Fibroblast of upper back skin (primary cell): Measurements from ENCODE around the gene TRIM73.
A peak's percentile ranks its signal among the peaks of the same experiment; 100 is the strongest.
"Not testable (repeated sequence)": the region's sequence is repeated elsewhere in the genome, so short reads cannot be mapped to it uniquely, and the experiment has no call there.

Experiments used
- DNase-seq: peaks from one replicate; pipeline ENCODE4 v3.0.0-alpha.2; 2013

The TRIM73 gene

DNA sequence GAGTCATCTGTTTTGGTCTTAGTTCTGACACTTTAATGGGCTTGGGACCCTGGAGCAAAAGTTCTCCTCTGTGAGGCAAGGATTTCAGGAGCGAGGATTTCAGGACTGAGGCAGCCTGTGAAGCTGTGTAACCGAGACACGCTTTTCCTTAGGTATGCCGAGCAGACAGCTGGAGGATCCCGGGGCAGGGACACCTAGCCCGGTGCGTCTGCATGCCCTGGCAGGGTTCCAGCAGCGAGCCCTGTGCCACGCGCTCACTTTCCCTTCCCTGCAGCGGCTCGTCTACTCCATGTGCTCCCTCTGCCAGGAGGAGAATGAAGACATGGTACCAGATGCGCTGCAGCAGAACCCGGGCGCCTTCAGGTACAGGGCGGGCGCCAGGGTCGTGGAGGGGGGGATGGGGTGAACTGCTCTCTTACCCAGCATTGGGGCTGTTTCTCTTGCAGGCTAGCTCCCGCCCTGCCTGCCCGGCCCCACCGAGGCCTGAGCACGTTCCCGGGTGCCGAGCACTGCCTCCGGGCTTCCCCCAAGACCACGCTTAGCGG is 20.5 kb downstream of the TRIM73 start:
- DNase-seq, result not testable (repeated sequence)

DNA sequence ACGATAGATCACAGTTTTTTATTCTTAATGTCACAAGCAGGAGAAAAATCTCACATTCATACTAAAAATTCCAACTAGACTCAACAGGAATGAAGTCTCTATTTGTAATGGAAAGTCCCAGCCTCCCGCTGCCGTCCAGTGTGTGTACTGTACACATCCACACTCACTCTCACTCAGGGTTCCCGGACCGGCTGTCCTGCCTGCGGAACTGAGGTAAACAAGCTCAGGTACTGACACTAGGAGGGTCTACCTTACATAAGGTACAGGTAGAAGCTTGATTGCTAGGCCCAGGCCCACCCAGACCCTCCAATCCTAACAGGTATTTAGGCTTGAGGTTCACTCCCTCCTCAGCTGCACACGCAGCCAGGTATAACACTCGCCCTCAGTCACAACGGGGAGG is 21.4 kb downstream of the TRIM73 start:
- DNase-seq, result not testable (repeated sequence)

DNA sequence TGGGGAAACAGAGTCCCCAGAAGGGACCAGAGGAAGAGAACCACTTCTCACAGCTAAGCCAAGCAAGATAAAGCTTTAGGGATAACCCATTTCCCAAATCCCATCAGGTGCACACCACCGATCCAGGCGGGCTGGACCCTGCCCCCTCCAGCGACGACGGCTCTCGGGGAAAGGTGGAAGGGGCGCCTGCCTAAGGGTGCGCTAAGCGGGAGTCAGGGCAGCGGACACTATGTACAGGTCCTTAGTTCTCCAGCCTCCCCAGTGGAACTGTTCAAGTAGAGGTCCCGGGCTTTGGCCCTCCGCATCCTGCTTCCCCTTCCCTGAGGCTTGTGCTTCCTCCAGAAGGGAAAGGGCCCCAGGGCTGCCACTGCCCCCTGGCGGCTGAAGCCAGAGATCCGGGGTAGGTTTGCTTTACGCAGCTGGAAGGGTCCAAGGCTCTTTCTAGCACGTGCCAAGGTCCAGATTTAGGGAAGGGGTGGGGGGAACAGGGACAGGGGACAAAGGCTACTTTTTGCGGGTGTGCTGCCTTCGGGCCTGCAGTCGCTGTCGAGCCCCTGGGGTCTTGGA is 22.9 kb downstream of the TRIM73 start:
- DNase-seq, result not testable (repeated sequence)

DNA sequence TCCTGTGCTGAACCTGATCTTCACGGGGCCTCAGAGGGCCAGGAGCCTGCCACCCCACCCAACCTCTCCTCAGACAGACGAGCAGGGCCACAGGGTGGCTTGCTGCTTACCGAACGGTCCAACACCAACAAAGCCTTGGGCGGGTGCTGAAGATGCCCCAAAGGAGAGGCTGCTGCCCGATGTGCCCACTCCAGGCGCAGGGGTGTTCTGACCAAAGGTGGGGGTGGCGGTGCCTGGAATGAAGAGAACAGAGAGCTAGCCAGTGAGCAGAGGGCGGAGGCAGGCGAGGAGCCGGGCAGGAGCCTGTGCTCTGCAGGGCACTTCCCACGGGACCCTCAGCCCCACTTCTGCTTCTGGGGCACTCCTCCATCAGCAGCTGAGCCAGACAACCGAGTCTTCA is 23.8 kb downstream of the TRIM73 start:
- DNase-seq, result not testable (repeated sequence)

DNA sequence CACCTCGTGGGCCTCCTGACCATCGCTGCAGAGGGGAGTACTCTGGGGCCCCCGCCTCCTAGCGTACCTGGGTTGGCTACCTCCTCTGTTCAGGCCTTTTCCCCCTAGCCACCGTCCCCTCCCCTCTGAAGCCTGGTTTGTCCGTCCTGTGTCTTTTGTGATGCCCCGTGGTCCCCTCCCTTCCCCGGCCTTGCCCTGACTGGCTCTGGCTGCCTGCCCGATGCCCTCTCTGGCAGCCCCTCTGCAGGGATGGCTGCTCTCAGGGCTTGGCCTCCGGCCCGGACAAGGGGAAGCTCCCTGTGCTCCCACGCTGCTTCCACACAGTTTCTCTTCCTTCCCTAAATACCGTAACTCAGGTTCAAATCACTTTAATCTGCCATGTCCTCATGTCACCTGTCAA is 24.3 kb downstream of the TRIM73 start:
- not testable (repeated sequence) for DNase-seq

DNA sequence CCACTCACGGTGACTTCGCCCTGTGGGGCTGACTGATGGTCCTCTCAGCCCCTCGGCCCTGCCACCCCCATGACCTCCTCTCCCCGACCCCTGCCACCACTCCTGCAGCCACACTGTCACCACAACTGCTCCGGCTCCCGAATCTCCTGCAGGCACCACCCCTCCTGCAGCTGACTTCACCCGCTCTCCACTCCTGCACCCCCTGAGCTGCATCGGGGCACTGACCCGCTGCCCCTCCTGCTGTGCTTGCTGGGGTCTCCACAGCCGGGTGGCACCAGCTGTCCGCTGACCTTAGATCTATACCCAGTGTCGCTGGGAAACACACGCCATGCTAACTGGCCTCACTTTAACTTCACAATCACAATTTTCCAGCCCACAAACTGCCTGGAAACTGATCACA is 24.7 kb downstream of the TRIM73 start:
- not testable (repeated sequence) for DNase-seq

DNA sequence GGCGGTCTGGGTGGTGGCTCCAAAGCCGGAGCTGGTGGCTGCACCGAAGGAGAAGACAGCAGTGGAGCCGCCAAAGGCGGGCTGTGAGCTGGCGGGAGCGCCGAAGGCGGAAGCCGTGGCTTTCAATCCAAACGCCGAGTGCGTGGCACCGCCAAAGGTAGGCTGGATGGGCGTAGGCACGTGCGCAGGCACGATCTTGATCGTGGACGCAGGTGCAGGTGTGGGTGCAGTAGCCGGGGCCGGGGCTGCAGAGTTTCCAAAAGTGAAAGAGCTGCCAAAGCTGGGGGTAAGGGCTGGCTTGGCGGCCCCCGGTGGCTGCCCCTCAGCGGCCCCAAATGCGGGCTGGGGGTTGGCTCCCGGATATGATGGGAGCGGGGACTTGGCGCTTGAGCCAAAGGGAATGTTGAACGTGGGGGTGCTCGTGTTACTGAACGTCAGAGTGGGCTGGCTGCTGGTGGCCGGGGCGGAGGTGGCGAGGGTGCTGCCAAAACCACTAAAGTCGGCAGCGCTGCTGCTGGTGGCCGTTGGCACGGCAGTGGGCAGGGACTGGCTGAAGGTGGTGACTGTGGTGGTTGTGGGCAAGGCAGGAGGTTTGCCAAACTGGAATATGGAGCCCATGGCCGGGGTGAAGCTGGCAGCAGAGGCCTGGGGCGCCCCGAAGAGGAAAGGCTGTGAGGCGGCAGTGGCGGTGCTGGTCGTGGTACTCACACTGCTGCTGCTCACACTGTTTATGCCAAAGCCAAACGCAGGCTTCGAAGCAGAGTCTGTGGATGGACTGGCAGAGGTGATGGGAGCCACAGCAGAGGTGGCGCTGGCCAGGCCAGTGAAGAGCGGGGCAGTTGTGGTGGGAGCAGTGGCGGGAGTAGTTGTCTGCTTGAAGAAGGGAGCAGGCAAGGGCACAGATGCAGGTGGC is 26.6 kb downstream of the TRIM73 start:
- DNase-seq, result not testable (repeated sequence)

DNA sequence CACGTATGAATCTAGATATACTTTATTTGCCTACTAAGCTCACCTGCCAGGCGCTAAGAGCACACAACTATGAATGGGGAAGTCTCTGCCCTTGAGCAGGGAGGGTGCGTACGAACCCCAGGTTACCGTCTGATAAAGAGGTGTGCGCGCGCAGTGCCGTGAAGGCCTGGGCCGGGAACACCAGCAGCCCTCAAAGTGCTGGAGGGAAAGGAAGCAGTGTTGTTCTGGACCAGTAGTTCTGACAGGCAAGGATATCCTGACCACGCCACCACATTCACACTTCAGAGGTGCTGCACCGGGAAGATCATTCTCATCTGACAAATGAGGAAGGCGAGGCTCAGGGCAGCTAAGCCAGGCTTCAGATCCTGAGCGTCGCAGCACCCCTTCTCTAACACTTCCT is 28.1 kb downstream of the TRIM73 start:
- not testable (repeated sequence) for DNase-seq

DNA sequence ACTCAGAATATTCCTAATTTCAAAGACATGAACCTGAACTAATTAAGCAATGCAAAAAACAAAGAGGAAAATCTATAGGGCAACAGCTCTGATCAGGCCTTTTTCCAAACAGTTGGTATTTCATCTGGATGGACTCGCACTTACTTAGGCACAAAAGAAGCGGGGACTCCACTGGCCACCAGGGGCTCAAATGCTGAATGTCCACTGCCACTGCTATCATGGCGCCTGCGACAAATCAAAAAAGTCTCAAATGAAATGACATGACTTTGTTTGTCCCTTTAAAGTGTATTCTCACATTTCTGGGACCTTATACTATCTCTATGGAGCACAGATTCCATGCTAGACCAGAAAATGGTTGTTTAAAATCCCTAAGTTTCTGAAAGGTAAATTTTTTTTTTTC is 43.6 kb downstream of the TRIM73 start:
- DNase-seq, result not testable (repeated sequence)

DNA sequence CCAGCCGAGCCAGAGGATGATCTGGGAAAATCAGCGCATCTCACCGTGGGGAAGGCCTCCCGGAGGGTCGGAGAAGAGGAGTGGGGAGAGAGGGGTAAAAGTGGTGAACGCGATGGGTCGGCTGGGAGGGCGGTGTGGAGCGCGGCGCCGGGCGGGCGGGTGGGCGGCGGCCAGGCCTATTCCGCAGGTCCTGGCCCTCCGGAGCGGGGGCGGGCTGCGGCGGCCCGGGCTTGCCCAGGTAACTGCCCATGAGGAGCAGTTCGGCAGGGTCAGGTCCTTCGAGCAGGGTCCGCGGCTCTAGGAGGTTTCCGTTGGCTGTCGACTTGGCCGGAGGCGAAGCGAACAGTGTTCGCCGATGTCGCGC is 46.7 kb downstream of the TRIM73 start:
- DNase-seq, result not testable (repeated sequence)

DNA sequence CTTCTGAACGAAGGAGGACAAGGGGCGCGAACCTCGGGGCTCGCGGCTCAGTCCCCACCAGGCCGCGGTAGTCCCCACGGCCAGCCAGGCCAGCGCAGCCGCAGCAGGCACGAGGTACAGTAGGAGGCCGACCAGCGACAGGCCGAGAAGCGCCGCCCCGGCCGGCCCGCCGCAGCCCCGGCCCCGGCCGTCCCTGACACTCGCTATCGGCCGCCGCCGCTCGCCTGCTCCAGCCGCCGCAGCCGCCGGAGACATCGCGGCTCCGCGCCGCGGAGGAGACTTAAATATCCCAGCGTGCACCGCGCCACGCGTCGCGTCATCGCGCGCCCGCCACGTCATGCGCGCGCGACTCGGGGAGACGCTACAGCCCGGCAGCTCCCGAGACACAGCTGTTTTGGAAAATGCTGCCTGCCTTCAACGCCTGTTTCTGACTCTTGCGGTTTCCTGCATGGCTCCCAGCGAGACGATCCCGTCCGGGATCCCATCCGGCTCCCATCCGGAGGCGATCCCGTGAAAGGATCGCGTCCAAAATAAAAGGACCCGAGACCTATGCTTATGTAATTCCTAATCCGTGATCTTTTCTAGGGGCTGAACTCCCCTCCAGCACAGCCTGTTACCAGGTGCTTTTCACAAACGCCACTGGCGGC is 47.2 kb downstream of the TRIM73 start:
- peak; percentile 14 for DNase-seq

DNA sequence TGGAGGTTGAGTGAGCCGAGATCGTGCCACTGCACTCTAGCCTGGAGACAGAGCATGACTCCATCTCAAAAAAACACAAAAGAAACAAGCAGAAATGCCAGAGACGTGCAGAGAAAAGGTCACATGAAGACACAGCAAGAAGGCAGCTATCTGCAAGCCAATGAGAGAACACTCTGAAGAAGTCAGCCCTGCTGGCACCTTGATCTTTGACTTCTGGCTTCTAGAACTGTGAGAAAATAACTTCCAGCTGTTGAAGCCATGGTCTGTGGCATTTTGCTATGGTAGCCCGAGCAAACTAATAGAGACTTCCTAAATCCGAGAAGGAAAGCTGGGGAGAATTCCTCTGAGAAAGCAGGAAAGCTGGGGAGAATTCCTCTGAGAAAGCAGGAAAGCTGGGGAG is 54.5 kb downstream of the TRIM73 start:
- DNase-seq, result not testable (repeated sequence)

DNA sequence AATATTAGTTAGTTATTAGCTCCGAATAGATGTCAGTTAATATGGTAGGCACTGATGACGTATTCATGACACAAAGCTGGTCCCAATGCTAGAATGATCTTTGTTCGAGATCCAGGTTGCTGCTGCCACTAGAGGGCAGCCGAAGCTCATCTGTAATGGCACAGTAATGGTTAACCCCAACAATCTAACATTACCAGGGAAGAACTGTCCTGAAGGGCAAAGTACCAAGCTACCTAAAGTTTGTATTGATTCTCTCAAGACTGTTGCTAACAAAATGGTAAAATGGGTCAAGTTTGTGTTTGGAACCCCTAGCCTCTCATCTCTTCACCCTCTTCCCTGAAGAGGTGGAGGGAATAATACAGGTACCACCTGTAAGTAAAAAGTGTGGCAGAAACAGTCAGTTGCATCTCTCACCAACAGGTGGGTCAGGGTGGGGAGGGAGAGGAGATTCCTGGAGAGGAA is 57.1 kb downstream of the TRIM73 start:
- DNase-seq, result not testable (repeated sequence)
